Liver (tissue), 9 donors: ENCODE data around the gene ZNF627. TPM values are rescaled to one million over a fixed set of nuclear protein-coding genes. Genes with fewer than 3 reads are reported as not detected.
"Not testable (repeated sequence)": the region's sequence is repeated elsewhere in the genome, so short reads cannot be mapped to it uniquely, and the experiment has no call there.

Source experiments
- DNase-seq: peaks from one replicate; pipeline ENCODE4 v3.0.0-alpha.2; 2017; ENCODE audit warnings: low spot score
- H3K27ac ChIP-seq, 2 donors: one replicate each; pipeline ENCODE4 v1.7.0; 2013; ENCODE audit warnings: inconsistent platforms in 2 of 2, low read length in 2 of 2, control low read depth in 1 of 2, low read depth in 1 of 2, mild to moderate bottlenecking in 1 of 2
- H3K27me3 ChIP-seq, 4 donors: one replicate each; pipeline versions ENCODE4 v1.6.1 to v1.7.0; 2013; ENCODE audit warnings: low read length in 3 of 4, inconsistent platforms in 1 of 4, mild to moderate bottlenecking in 1 of 4, moderate library complexity in 1 of 4; ENCODE audit not compliant: control insufficient read depth in 4 of 4, insufficient read depth in 4 of 4
- H3K36me3 ChIP-seq, 4 donors: one replicate each; pipeline versions ENCODE4 v1.6.1 to v1.7.0; 2013; ENCODE audit warnings: low read length in 3 of 4, mild to moderate bottlenecking in 3 of 4, low read depth in 1 of 4, moderate library complexity in 1 of 4; ENCODE audit not compliant: control insufficient read depth in 4 of 4, insufficient read depth in 3 of 4
- H3K4me1 ChIP-seq, 4 donors: one replicate each; pipeline versions ENCODE4 v1.6.1 to v1.7.0; 2013; ENCODE audit warnings: low read length in 3 of 4, mild to moderate bottlenecking in 3 of 4, moderate library complexity in 1 of 4; ENCODE audit not compliant: control insufficient read depth in 4 of 4, insufficient read depth in 4 of 4
- H3K4me3 ChIP-seq, 3 donors: one replicate each; pipeline versions ENCODE4 v1.6.1 to v1.7.0; 2013; ENCODE audit warnings: low read length in 3 of 3, control low read depth in 1 of 3, low read depth in 1 of 3, mild to moderate bottlenecking in 1 of 3
- H3K9ac ChIP-seq, 2 donors: one replicate each; pipeline ENCODE4 v1.7.0; 2013; ENCODE audit warnings: low read length in 2 of 2, mild to moderate bottlenecking in 2 of 2, moderate library complexity in 2 of 2, control low read depth in 1 of 2, low read depth in 1 of 2
- H3K9me3 ChIP-seq, 4 donors: one replicate each; pipeline versions ENCODE4 v1.6.1 to v1.7.0; 2013; ENCODE audit warnings: low read length in 3 of 4; ENCODE audit not compliant: control insufficient read depth in 4 of 4
- ATF3 ChIP-seq: IDR thresholded peaks from 2 replicates; pipeline ENCODE4 v1.6.1; 2016; ENCODE audit warnings: antibody characterized with exemption
- CTCF ChIP-seq: fragments of 150-350 bp; IDR thresholded peaks from 2 replicates; pipeline ENCODE4 v1.5.1; 2017; ENCODE audit warnings: improper control_type of control experiment, low read depth, low read length; ENCODE audit not compliant: missing input control
- EGR1 ChIP-seq, 2 donors: IDR thresholded peaks; 2 replicates each; pipeline ENCODE4 v1.6.1; 2016 to 2018; ENCODE audit warnings: antibody characterized with exemption in 2 of 2, low read depth in 2 of 2
- FOXA1 ChIP-seq: IDR thresholded peaks from 2 replicates; pipeline ENCODE4 v1.6.1; 2016; ENCODE audit warnings: antibody characterized with exemption
- FOXA2 ChIP-seq: IDR thresholded peaks from 2 replicates; pipeline ENCODE4 v1.6.1; 2016; ENCODE audit warnings: antibody characterized with exemption
- GABPA ChIP-seq, 2 donors: IDR thresholded peaks in 1 of 2; conservative IDR thresholded peaks in 1 of 2; 2 replicates each; pipeline ENCODE4 v1.6.1; 2016; ENCODE audit warnings: antibody characterized with exemption in 2 of 2, mild to moderate bottlenecking in 1 of 2, moderate library complexity in 1 of 2
- HNF4A ChIP-seq, 2 donors: conservative IDR thresholded peaks; 2 replicates each; pipeline ENCODE4 v1.6.1; 2016; ENCODE audit warnings: antibody characterized with exemption in 2 of 2, mild to moderate bottlenecking in 2 of 2
- HNF4G ChIP-seq: IDR thresholded peaks from 2 replicates; pipeline ENCODE4 v1.6.1; 2016; ENCODE audit warnings: antibody characterized with exemption
- JUND ChIP-seq, 2 donors: IDR thresholded peaks; 2 replicates each; pipeline ENCODE4 v1.6.1; 2016; ENCODE audit warnings: antibody characterized with exemption in 2 of 2
- MAX ChIP-seq: IDR thresholded peaks from 2 replicates; pipeline ENCODE4 v1.6.1; 2016; ENCODE audit warnings: antibody characterized with exemption
- RAD21 ChIP-seq, 2 donors: IDR thresholded peaks; 2 replicates each; pipeline ENCODE4 v1.6.1; 2016; ENCODE audit warnings: antibody characterized with exemption in 2 of 2, mild to moderate bottlenecking in 2 of 2
- REST ChIP-seq: IDR thresholded peaks from 2 replicates; pipeline ENCODE4 v1.6.1; 2016; ENCODE audit warnings: antibody characterized with exemption, mild to moderate bottlenecking
- RXRA ChIP-seq, 2 donors: IDR thresholded peaks; 2 replicates each; pipeline ENCODE4 v1.6.1; 2017 to 2018; ENCODE audit warnings: antibody characterized with exemption in 2 of 2, mild to moderate bottlenecking in 1 of 2
- SP1 ChIP-seq: IDR thresholded peaks from 2 replicates; pipeline ENCODE4 v1.6.1; 2018; ENCODE audit warnings: antibody characterized with exemption, mild to moderate bottlenecking
- TAF1 ChIP-seq: conservative IDR thresholded peaks from 2 replicates; pipeline ENCODE4 v1.6.1; 2016; ENCODE audit warnings: antibody characterized with exemption, mild to moderate bottlenecking
- ZBTB33 ChIP-seq: IDR thresholded peaks from 2 replicates; pipeline ENCODE4 v1.6.1; 2016; ENCODE audit warnings: antibody characterized with exemption
- WGBS: extraction: QIAGEN DNeasy Blood & Tissue Kit; methylation state at CpG from one replicate; pipeline ENCODE4 v1.1.7; 2013; 5-methylcytosine and 5-hydroxymethylcytosine counted together
- polyA plus RNA-seq, 2 donors: library from polyadenylated mRNA; stranded (reverse) in 1 of 2; unstranded in 1 of 2; fragments of 200-250 nt in 1 of 2; fragments of >200 nt in 1 of 2; fragmentation: Nextera tagmentation in 1 of 2; extraction: Ambion mirVana in 1 of 2; gene quantifications; one replicate each; pipeline versions ENCODE4 v1.2.1 to v1.2.3, GENCODE V29; 2013 to 2015
- total RNA-seq, 2 donors: library from RNA; depleted of rRNA; stranded (reverse); fragments of >200 nt; gene quantifications; one replicate each; pipeline ENCODE4 v1.2.3, GENCODE V29; 2014
- donor health status: healthy.
- donor health status: healthy.
- donor health status: healthy.
- donor health status: healthy.
- donor health status: healthy.

Gene ZNF627
- total and polyA plus RNA-seq, 4 donors: 3.2 to 9.6 (median 5.4) TPM

- peak overlapping the region in 1 of 3 donors; percentile 76 for H3K4me3 ChIP-seq
- 97% methylated on average over 2 of the region's 2 CpGs for WGBS
- DNase-seq: no peak
- H3K9ac ChIP-seq: no peak overlapping the region
- TF ChIP-seq GABPA (IDR thresholded peaks at IDR 0.05 in 1 of 2, conservative IDR thresholded peaks at IDR 0.05 in 1 of 2) (no peak), MAX (no peak), REST (no peak), RAD21 (IDR thresholded peaks at IDR 0.05) (no peak), HNF4A (conservative IDR thresholded peaks at IDR 0.05) (no peak), RXRA (IDR thresholded peaks at IDR 0.05) (no peak), FOXA2 (no peak), ATF3 (no peak), JUND (IDR thresholded peaks at IDR 0.05) (no peak), TAF1 (no peak), EGR1 (IDR thresholded peaks at IDR 0.05; ENCODE audit: low read depth in 2 of 2) (no peak), CTCF (no peak)
- H3K4me1 ChIP-seq: peaks cover 0 to 10% (median 2%) of the 10 kb centered on the region in 4 donors
- no peaks in the 10 kb centered on the region for H3K9me3 ChIP-seq
- H3K27ac ChIP-seq: no peak overlapping the region
- no peaks in the 10 kb centered on the region for H3K27me3 ChIP-seq
- no peaks in the 10 kb centered on the region for H3K36me3 ChIP-seq
Observed at GRCh38 chr19:11598746-11599145, 1.5 kb downstream of the ZNF627 start.

GRCh38 chr19:11599704-11600103 is 2.4 kb downstream of the ZNF627 start:
- H3K27ac ChIP-seq, DNase-seq, H3K27me3 ChIP-seq, H3K4me1 ChIP-seq, H3K4me3 ChIP-seq, H3K36me3 ChIP-seq, H3K9ac ChIP-seq, H3K9me3 ChIP-seq: not testable (repeated sequence)
- WGBS: 94% methylated on average over 8 of the region's 8 CpGs

- WGBS: 98% methylated on average over 8 of the region's 8 CpGs
- no peaks in the 10 kb centered on the region for H3K27me3 ChIP-seq
- no peak overlapping the region for H3K27ac ChIP-seq
- H3K9me3 ChIP-seq: peaks cover 0 to 3% (median 0%) of the 10 kb centered on the region in 4 donors
- no peaks in the 10 kb centered on the region for H3K4me1 ChIP-seq
- no peak overlapping the region for H3K9ac ChIP-seq
- no peak overlapping the region for H3K4me3 ChIP-seq
- H3K36me3 ChIP-seq: peaks cover 2 to 9% (median 4%) of the 10 kb centered on the region in 4 donors
- no peak for DNase-seq
- TF ChIP-seq RXRA (IDR thresholded peaks at IDR 0.05) (no peak), CTCF (no peak), HNF4G (no peak), MAX (no peak), JUND (IDR thresholded peaks at IDR 0.05) (no peak), FOXA1 (no peak), GABPA (IDR thresholded peaks at IDR 0.05 in 1 of 2, conservative IDR thresholded peaks at IDR 0.05 in 1 of 2) (no peak), ZBTB33 (no peak), RAD21 (IDR thresholded peaks at IDR 0.05) (no peak), FOXA2 (no peak), ATF3 (no peak), EGR1 (IDR thresholded peaks at IDR 0.05; ENCODE audit: low read depth in 2 of 2) (no peak), SP1 (no peak)
Observed at GRCh38 chr19:11606484-11606883, 9.2 kb downstream of the ZNF627 start.
